ENCODE data around the gene EIF4H. TPM values are rescaled to one million over a fixed set of nuclear protein-coding genes. Genes with fewer than 3 reads are reported as not detected.

The EIF4H gene
- total RNA-seq, 1 donor from 2014 or later = 263 TPM

DNA sequence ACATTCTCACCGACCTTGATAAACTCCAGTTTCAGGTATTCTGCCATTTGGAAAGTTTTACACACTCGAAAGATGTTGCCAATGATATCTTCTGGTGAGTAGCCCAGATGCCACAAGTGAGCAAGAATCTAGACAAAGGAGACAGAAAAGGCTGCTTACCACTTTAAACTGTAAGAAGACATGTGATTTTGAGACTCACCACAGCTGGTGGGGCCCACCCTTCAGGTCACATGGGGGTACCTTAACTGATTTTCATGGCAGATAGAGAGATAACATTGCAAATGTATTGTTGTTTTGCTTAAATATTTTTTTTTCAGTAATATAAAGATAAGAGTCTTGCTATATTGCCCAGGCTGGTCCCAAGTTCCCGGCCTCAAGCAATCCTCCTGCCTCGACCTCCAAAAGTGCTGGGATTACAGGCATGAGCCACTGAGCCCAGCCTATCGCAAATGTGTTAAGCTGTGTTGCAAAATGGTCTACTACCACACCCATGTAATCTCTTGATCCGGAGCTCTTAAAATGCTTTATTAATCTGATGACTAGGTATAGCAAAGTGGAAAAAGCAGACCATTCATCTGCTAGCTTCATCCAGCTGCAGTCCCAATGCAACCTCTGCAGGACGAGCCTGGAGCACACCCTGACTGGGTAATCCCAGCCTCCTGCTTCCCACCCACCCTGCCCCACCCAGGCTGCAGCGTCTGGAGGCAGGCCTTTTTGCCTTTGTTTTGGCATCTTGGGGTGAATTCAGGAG is 61.5 kb downstream of the EIF4H start:
- H3K27me3 Mint-ChIP-seq = no peaks in the 10 kb centered on the region
- H3K9me3 Mint-ChIP-seq = no peaks in the 10 kb centered on the region
- H3K36me3 Mint-ChIP-seq (ENCODE audit: low read depth) = peaks cover 66% of the 10 kb centered on the region
- TF ChIP-seq, protein P1, sequence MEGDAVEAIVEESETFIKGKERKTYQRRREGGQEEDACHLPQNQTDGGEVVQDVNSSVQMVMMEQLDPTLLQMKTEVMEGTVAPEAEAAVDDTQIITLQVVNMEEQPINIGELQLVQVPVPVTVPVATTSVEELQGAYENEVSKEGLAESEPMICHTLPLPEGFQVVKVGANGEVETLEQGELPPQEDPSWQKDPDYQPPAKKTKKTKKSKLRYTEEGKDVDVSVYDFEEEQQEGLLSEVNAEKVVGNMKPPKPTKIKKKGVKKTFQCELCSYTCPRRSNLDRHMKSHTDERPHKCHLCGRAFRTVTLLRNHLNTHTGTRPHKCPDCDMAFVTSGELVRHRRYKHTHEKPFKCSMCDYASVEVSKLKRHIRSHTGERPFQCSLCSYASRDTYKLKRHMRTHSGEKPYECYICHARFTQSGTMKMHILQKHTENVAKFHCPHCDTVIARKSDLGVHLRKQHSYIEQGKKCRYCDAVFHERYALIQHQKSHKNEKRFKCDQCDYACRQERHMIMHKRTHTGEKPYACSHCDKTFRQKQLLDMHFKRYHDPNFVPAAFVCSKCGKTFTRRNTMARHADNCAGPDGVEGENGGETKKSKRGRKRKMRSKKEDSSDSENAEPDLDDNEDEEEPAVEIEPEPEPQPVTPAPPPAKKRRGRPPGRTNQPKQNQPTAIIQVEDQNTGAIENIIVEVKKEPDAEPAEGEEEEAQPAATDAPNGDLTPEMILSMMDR (IDR thresholded peaks at IDR 0.05) = no peak
- DNase-seq = no peak
- H3K4me1 Mint-ChIP-seq = peaks cover 42% of the 10 kb centered on the region
- intact Hi-C loops (cut with micrococcal nuclease) = no loop called here
- CTCF ChIA-PET = interaction anchor here (0.5 to 1.7 kb wide), 2 partner anchors 30 to 111 kb away, joined by 3 to 5 read pairs; no protein-coding TSS in a partner anchor
- peak overlapping the region; percentile 35 for H3K27ac Mint-ChIP-seq
- no peak overlapping the region for H3K4me3 Mint-ChIP-seq
- no peak for ATAC-seq (ENCODE audit: low read depth)
- POLR2A ChIA-PET = interaction anchor here (0.5 to 1.7 kb wide), 5 partner anchors 19 to 156 kb away, joined by 3 to 8 read pairs (median 4); no protein-coding TSS in a partner anchor

DNA sequence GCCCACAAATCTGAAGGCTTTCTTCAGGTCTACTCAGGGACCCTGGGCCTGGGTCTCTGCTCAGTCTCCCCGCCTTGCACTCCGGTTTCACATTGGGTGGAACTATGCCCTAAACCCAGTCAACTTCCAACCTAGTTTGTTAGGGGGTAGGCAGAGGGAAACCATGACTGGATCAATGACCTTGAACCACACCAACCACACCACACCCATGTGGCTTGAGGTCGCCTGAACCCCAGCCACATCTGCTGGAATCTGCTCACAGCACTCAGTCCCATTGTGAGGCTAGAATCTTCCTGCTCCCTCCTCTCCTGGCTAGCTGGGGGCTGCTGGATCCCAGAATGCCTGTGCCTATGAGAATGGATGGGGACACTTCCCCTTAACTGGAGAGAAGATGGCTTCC is 62.1 kb downstream of the EIF4H start:
- no peak for ATAC-seq (ENCODE audit: low read depth)
- H3K36me3 Mint-ChIP-seq (ENCODE audit: low read depth) = peaks cover 65% of the 10 kb centered on the region
- peaks cover 42% of the 10 kb centered on the region for H3K4me1 Mint-ChIP-seq
- no peak overlapping the region for H3K27ac Mint-ChIP-seq
- TF ChIP-seq, protein P1 (IDR thresholded peaks at IDR 0.05) = no peak
- no peak for DNase-seq
- no peaks in the 10 kb centered on the region for H3K9me3 Mint-ChIP-seq
- ChIA-PET POLR2A (interaction anchor here (0.5 to 1.7 kb wide), 5 partner anchors 19 to 155 kb away, joined by 3 to 8 read pairs (median 4); no protein-coding TSS in a partner anchor), CTCF (interaction anchor here (0.5 to 1.7 kb wide), 2 partner anchors 30 to 111 kb away, joined by 3 to 5 read pairs; no protein-coding TSS in a partner anchor)
- intact Hi-C loops (cut with micrococcal nuclease) = no loop called here
- H3K4me3 Mint-ChIP-seq = no peak overlapping the region
- H3K27me3 Mint-ChIP-seq = no peaks in the 10 kb centered on the region

DNA sequence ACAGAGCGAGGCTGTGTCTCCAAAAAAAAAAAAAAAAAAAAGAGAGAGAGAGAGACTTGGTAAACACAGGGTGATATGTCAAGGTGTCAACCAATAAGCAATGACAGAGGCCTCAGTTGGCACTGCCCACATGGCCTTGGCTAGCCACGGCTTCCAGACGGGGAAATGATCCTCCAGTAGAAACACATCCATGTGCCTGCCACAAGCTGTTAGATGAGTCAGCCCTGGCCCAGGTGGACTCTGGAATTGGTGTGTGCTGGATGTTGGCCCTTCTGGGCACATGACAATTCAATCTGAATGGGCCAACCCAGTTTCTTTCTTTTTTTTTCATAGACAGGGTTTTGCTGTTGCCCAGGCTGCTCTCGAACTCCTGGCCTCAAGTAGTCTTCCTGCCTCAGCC is 66.3 kb downstream of the EIF4H start:
- CTCF ChIA-PET = no interaction called here

DNA sequence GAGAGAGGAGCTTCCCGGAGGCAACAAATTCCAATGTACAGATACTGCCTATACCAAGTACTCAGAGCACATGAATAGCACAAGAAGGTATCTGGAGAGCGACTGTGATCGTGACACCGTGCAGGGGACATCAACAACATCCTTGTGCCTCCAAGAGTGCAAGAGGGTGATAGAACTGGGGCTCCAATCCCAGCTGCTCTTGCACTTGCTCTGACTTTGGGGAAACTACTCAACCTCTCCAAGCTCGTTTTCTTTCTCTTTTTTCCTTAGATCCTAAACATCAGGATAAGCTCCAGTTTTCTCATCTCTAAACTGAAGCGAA is 67.9 kb downstream of the EIF4H start:
- TF ChIP-seq, protein P1 (IDR thresholded peaks at IDR 0.05) = no peak
- Mint-ChIP-seq H3K9me3 (no peaks in the 10 kb centered on the region), H3K27ac (peak overlapping the region; percentile 81), H3K36me3 (ENCODE audit: low read depth) (peaks cover 65% of the 10 kb centered on the region), H3K27me3 (no peaks in the 10 kb centered on the region), H3K4me1 (peaks cover 32% of the 10 kb centered on the region), H3K4me3 (peak overlapping the region; percentile 74)
- ATAC-seq (ENCODE audit: low read depth) (peak; percentile 30), DNase-seq (no peak)
- ChIA-PET CTCF (interaction anchor here (1.2 to 2.4 kb wide), 3 partner anchors 13 to 35 kb away, joined by 3 to 16 read pairs (median 3); no protein-coding TSS in a partner anchor), POLR2A (interaction anchor here (0.6 to 3.5 kb wide), 16 partner anchors 10 to 159 kb away, joined by 3 to 35 read pairs (median 8); partner anchors contain the start of genes CLIP2, LAT2 and RFC2)
- intact Hi-C loops (cut with micrococcal nuclease) = loop anchor here (1.0 kb wide), 1 partner anchor 12 kb away; the partner anchor contains the start of gene RFC2

More for the DNA sequence above, 66.3 kb downstream of the EIF4H start:
- no peak overlapping the region for H3K4me3 Mint-ChIP-seq
- intact Hi-C loops (cut with micrococcal nuclease) = no loop called here
- no peak overlapping the region for H3K27ac Mint-ChIP-seq
- TF ChIP-seq, protein P1 (IDR thresholded peaks at IDR 0.05) = no peak
- peaks cover 38% of the 10 kb centered on the region for H3K4me1 Mint-ChIP-seq
- H3K27me3 Mint-ChIP-seq = no peaks in the 10 kb centered on the region
- POLR2A ChIA-PET = interaction anchor here (0.7 to 3.5 kb wide), 6 partner anchors 10 to 37 kb away, joined by 3 to 35 read pairs (median 9); partner anchors contain the start of gene LAT2
- ATAC-seq (ENCODE audit: low read depth) = no peak
- H3K36me3 Mint-ChIP-seq (ENCODE audit: low read depth) = peaks cover 69% of the 10 kb centered on the region
- no peak for DNase-seq
- no peaks in the 10 kb centered on the region for H3K9me3 Mint-ChIP-seq

DNA sequence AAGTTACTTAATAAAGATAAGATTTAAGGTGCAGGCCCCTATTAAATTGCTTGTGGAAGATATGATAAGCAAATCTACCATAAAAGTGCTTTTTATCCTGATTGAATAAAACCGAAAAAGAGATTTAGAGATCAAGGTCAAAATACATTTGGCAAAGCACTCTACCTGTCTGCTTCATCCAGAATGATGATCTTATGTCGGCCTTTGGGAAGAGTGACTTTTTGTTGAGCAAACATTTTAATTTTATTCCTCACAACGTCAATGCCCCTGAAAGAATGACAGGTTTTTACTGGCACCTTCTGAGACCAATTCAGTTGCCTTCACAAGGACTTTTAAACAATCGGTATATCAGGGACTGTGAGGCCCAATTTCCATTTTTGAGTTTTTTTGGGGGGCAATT is 72.3 kb downstream of the EIF4H start:
- H3K4me3 Mint-ChIP-seq = no peak overlapping the region
- ATAC-seq (ENCODE audit: low read depth) (no peak), DNase-seq (no peak)
- TF ChIP-seq, protein P1 (IDR thresholded peaks at IDR 0.05) = no peak
- intact Hi-C loops (cut with micrococcal nuclease) = loop anchor here (2.0 kb wide), 1 partner anchor 16 kb away; no protein-coding TSS in a partner anchor
- no peaks in the 10 kb centered on the region for H3K9me3 Mint-ChIP-seq
- H3K36me3 Mint-ChIP-seq (ENCODE audit: low read depth) = peaks cover 70% of the 10 kb centered on the region
- H3K27me3 Mint-ChIP-seq = no peaks in the 10 kb centered on the region
- H3K4me1 Mint-ChIP-seq = peaks cover 27% of the 10 kb centered on the region
- ChIA-PET POLR2A (interaction anchor here (0.6 to 0.7 kb wide), 2 partner anchors 122 to 151 kb away, joined by 3 to 4 read pairs; no protein-coding TSS in a partner anchor), CTCF (no interaction called here)
- H3K27ac Mint-ChIP-seq = no peak overlapping the region

Data from activated B cell treated with CpG ODN at 0.5 μM for 24 hours (primary cell).